GM19324 (cell line): ENCODE data around the gene MAN2A2.
"Not testable (repeated sequence)": the region's sequence is repeated elsewhere in the genome, so short reads cannot be mapped to it uniquely, and the experiment has no call there.

Experiments
- ATAC-seq: cut with Tn5 transposase; IDR thresholded peaks from one replicate; pipeline ENCODE4 v1.9.1; 2021; ENCODE audit warnings: mild to moderate bottlenecking, moderate library complexity; ENCODE audit not compliant: unreplicated experiment, low FRiP score

Gene MAN2A2

GRCh38 chr15:90901175-90902039 is 1.7 kb upstream of the MAN2A2 start:
- ATAC-seq, result no peak

- peak; percentile 79 for ATAC-seq
Observed at GRCh38 chr15:90902040-90902839, 862 bp upstream of the MAN2A2 start.

GRCh38 chr15:90903733-90904536 is 833 bp downstream of the MAN2A2 start:
- ATAC-seq, result no peak

- ATAC-seq, result no peak
Observed at GRCh38 chr15:90904746-90905145, 1.6 kb downstream of the MAN2A2 start.

- ATAC-seq, result no peak
Observed at GRCh38 chr15:90905306-90906180, 2.4 kb downstream of the MAN2A2 start.

GRCh38 chr15:90906181-90906849 is 3.2 kb downstream of the MAN2A2 start:
- ATAC-seq, result no peak

- no peak for ATAC-seq
Observed at GRCh38 chr15:90907051-90907660, 4.1 kb downstream of the MAN2A2 start.

GRCh38 chr15:90907838-90908507 is 4.9 kb downstream of the MAN2A2 start:
- no peak for ATAC-seq

GRCh38 chr15:90909449-90909848 is 6.3 kb downstream of the MAN2A2 start:
- not testable (repeated sequence) for ATAC-seq

GRCh38 chr15:90909976-90910375 is 6.9 kb downstream of the MAN2A2 start:
- ATAC-seq, result no peak

GRCh38 chr15:90910441-90911301 is 7.6 kb downstream of the MAN2A2 start:
- ATAC-seq, result no peak

- ATAC-seq, result no peak
Observed at GRCh38 chr15:90911302-90911623, 8.2 kb downstream of the MAN2A2 start.

- ATAC-seq, result no peak
Observed at GRCh38 chr15:90911906-90912769, 9.0 kb downstream of the MAN2A2 start.

GRCh38 chr15:90912770-90913075 is 9.6 kb downstream of the MAN2A2 start:
- ATAC-seq, result no peak

- no peak for ATAC-seq
Observed at GRCh38 chr15:90913398-90913944, 10.4 kb downstream of the MAN2A2 start.

GRCh38 chr15:90914305-90915080 is 11.4 kb downstream of the MAN2A2 start:
- no peak for ATAC-seq
